Large intestine (tissue), 3 donors: ENCODE data around the gene CERS5. TPM values are rescaled to one million over a fixed set of nuclear protein-coding genes. Genes with fewer than 3 reads are reported as not detected.

Experiments used
- DNase-seq, 2 donors: peaks; one replicate each; pipeline versions ENCODE4 v3.0.0 to v3.0.0-alpha.2; 2013
- H3K27ac ChIP-seq: one replicate; pipeline ENCODE4 v1.5.1; 2013; ENCODE audit warnings: low read length
- H3K27me3 ChIP-seq: 2 replicates; pipeline ENCODE4 v1.6.1; 2013; ENCODE audit warnings: low read length; ENCODE audit not compliant: control insufficient read depth, insufficient read depth
- H3K36me3 ChIP-seq: 2 replicates; pipeline ENCODE4 v1.6.1; 2013; ENCODE audit warnings: low read length; ENCODE audit not compliant: control insufficient read depth, insufficient read depth
- H3K4me1 ChIP-seq: one replicate; pipeline ENCODE4 v1.6.1; 2013; ENCODE audit warnings: low read length; ENCODE audit not compliant: control insufficient read depth, insufficient read depth
- H3K4me3 ChIP-seq: one replicate; pipeline ENCODE4 v1.5.1; 2013; ENCODE audit warnings: low read length
- H3K9me3 ChIP-seq: one replicate; pipeline ENCODE4 v1.6.1; 2013; ENCODE audit warnings: mild to moderate bottlenecking, low read depth, low read length, moderate library complexity; ENCODE audit not compliant: control insufficient read depth
- WGBS: methylation state at CpG from one replicate; pipeline ENCODE4 v1.1.5; 2013; ENCODE audit warnings: low lambda C conversion rate; ENCODE audit not compliant: insufficient coverage; 5-methylcytosine and 5-hydroxymethylcytosine counted together
- polyA plus RNA-seq: library from polyadenylated mRNA; unstranded; fragments of 120-200 nt; gene quantifications from one replicate; pipeline ENCODE4 v1.2.1, GENCODE V29; 2013

CERS5 gene
- polyA plus RNA-seq, 1 donor = 32.5 TPM

- peaks cover 47% of the 10 kb centered on the region for H3K36me3 ChIP-seq
- no peaks in the 10 kb centered on the region for H3K9me3 ChIP-seq
- H3K27me3 ChIP-seq = no peaks in the 10 kb centered on the region
- H3K4me3 ChIP-seq = no peak overlapping the region
- no CpG with 5 or more reads among the region's 4 CpGs for WGBS
- H3K4me1 ChIP-seq = peaks cover 51% of the 10 kb centered on the region
- peak overlapping the region; percentile 54 for H3K27ac ChIP-seq
- peak in 1 of 2 donors; percentile 47 for DNase-seq
Measured at GRCh38 chr12:50188241-50188781, 21.1 kb upstream of the CERS5 start.

- no peak overlapping the region for H3K4me3 ChIP-seq
- H3K36me3 ChIP-seq = peaks cover 49% of the 10 kb centered on the region
- no peak for DNase-seq
- no peaks in the 10 kb centered on the region for H3K27me3 ChIP-seq
- WGBS = no CpG with 5 or more reads among the region's 7 CpGs
- no peaks in the 10 kb centered on the region for H3K9me3 ChIP-seq
- H3K4me1 ChIP-seq = peaks cover 43% of the 10 kb centered on the region
- H3K27ac ChIP-seq = peak overlapping the region; percentile 9
Measured at GRCh38 chr12:50187084-50187900, 20.1 kb upstream of the CERS5 start.

GRCh38 chr12:50186681-50187080, 19.5 kb upstream of the CERS5 start:
- Histone ChIP-seq H3K4me1 (peaks cover 38% of the 10 kb centered on the region), H3K36me3 (peaks cover 55% of the 10 kb centered on the region), H3K9me3 (no peaks in the 10 kb centered on the region), H3K27ac (no peak overlapping the region), H3K27me3 (no peaks in the 10 kb centered on the region), H3K4me3 (no peak overlapping the region)
- DNase-seq = no peak
- 20% methylated on average over 1 of the region's 1 CpG for WGBS

- H3K9me3 ChIP-seq = no peaks in the 10 kb centered on the region
- no peaks in the 10 kb centered on the region for H3K27me3 ChIP-seq
- H3K4me3 ChIP-seq = no peak overlapping the region
- peaks cover 37% of the 10 kb centered on the region for H3K4me1 ChIP-seq
- DNase-seq = no peak
- no peak overlapping the region for H3K27ac ChIP-seq
- H3K36me3 ChIP-seq = peaks cover 58% of the 10 kb centered on the region
- WGBS = 71% methylated on average over 1 of the region's 6 CpGs
Measured at GRCh38 chr12:50185970-50186663, 18.9 kb upstream of the CERS5 start.

GRCh38 chr12:50185301-50185895, 18.2 kb upstream of the CERS5 start:
- Histone ChIP-seq H3K36me3 (peaks cover 57% of the 10 kb centered on the region), H3K27me3 (no peaks in the 10 kb centered on the region), H3K9me3 (no peaks in the 10 kb centered on the region), H3K27ac (no peak overlapping the region), H3K4me3 (no peak overlapping the region), H3K4me1 (peaks cover 33% of the 10 kb centered on the region)
- 34% methylated on average over 2 of the region's 4 CpGs for WGBS
- no peak for DNase-seq

GRCh38 chr12:50184261-50184660, 17.1 kb upstream of the CERS5 start:
- Histone ChIP-seq H3K4me1 (peaks cover 29% of the 10 kb centered on the region), H3K36me3 (peaks cover 62% of the 10 kb centered on the region), H3K27me3 (no peaks in the 10 kb centered on the region), H3K4me3 (no peak overlapping the region), H3K27ac (no peak overlapping the region), H3K9me3 (no peaks in the 10 kb centered on the region)
- DNase-seq = no peak
- WGBS = no CpG with 5 or more reads among the region's 5 CpGs

- Histone ChIP-seq H3K9me3 (no peaks in the 10 kb centered on the region), H3K27ac (no peak overlapping the region), H3K4me3 (no peak overlapping the region), H3K36me3 (peaks cover 61% of the 10 kb centered on the region), H3K4me1 (peaks cover 13% of the 10 kb centered on the region), H3K27me3 (no peaks in the 10 kb centered on the region)
- no peak for DNase-seq
Measured at GRCh38 chr12:50182461-50182860, 15.3 kb upstream of the CERS5 start.

GRCh38 chr12:50181691-50182090, 14.5 kb upstream of the CERS5 start:
- DNase-seq = no peak
- Histone ChIP-seq H3K36me3 (peaks cover 65% of the 10 kb centered on the region), H3K27ac (no peak overlapping the region), H3K4me1 (peaks cover 13% of the 10 kb centered on the region), H3K9me3 (no peaks in the 10 kb centered on the region), H3K27me3 (no peaks in the 10 kb centered on the region), H3K4me3 (no peak overlapping the region)
- WGBS = no CpG with 5 or more reads among the region's 4 CpGs

GRCh38 chr12:50175716-50176026, 8.5 kb upstream of the CERS5 start:
- Histone ChIP-seq H3K27me3 (no peaks in the 10 kb centered on the region), H3K27ac (no peak overlapping the region), H3K4me1 (no peaks in the 10 kb centered on the region), H3K4me3 (no peak overlapping the region), H3K36me3 (peaks cover 39% of the 10 kb centered on the region), H3K9me3 (no peaks in the 10 kb centered on the region)
- 63% methylated on average over 1 of the region's 1 CpG for WGBS
- DNase-seq = no peak

GRCh38 chr12:50174971-50175715, 8.0 kb upstream of the CERS5 start:
- H3K36me3 ChIP-seq = peaks cover 34% of the 10 kb centered on the region
- H3K27me3 ChIP-seq = no peaks in the 10 kb centered on the region
- DNase-seq = peak; percentile 50 to 52
- no peak overlapping the region for H3K27ac ChIP-seq
- H3K4me1 ChIP-seq = no peaks in the 10 kb centered on the region
- WGBS = no CpG with 5 or more reads among the region's 16 CpGs
- no peak overlapping the region for H3K4me3 ChIP-seq
- no peaks in the 10 kb centered on the region for H3K9me3 ChIP-seq
